HG03280 (cell line): Measurements from ENCODE around the gene UPP2.

Source experiments
- ATAC-seq: cut with Tn5 transposase; IDR thresholded peaks from one replicate; pipeline ENCODE4 v1.9.1; 2021; ENCODE audit warnings: mild to moderate bottlenecking, moderate library complexity; ENCODE audit not compliant: unreplicated experiment

Gene UPP2

GRCh38 chr2:158135096-158135495 lies 33.4 kb downstream of the UPP2 start:
- no peak for ATAC-seq

- ATAC-seq: no peak
Measured at GRCh38 chr2:158138255-158138654, 36.6 kb downstream of the UPP2 start.

GRCh38 chr2:158140201-158140600 lies 38.5 kb downstream of the UPP2 start:
- ATAC-seq: no peak

GRCh38 chr2:158142165-158142564 lies 40.5 kb downstream of the UPP2 start:
- ATAC-seq: no peak

- ATAC-seq: no peak
Measured at GRCh38 chr2:158142568-158143332, 41.1 kb downstream of the UPP2 start.

GRCh38 chr2:158143703-158144360 lies 42.2 kb downstream of the UPP2 start:
- no peak for ATAC-seq

GRCh38 chr2:158144914-158145625 lies 43.4 kb downstream of the UPP2 start:
- no peak for ATAC-seq

GRCh38 chr2:158153270-158154015 lies 51.8 kb downstream of the UPP2 start:
- no peak for ATAC-seq

- ATAC-seq: no peak
Measured at GRCh38 chr2:158154596-158154995, 52.9 kb downstream of the UPP2 start.

GRCh38 chr2:158172719-158173118 lies 71.0 kb downstream of the UPP2 start:
- ATAC-seq: no peak

GRCh38 chr2:158174495-158174894 lies 72.8 kb downstream of the UPP2 start:
- no peak for ATAC-seq

- ATAC-seq: no peak
Measured at GRCh38 chr2:158174956-158175355, 73.3 kb downstream of the UPP2 start.

GRCh38 chr2:158178646-158179045 lies 77.0 kb downstream of the UPP2 start:
- ATAC-seq: no peak

GRCh38 chr2:158179660-158180059 lies 78.0 kb downstream of the UPP2 start:
- no peak for ATAC-seq

- no peak for ATAC-seq
Measured at GRCh38 chr2:158181171-158181570, 79.5 kb downstream of the UPP2 start.

- no peak for ATAC-seq
Measured at GRCh38 chr2:158182676-158183295, 81.1 kb downstream of the UPP2 start.

GRCh38 chr2:158184001-158184400 lies 82.3 kb downstream of the UPP2 start:
- no peak for ATAC-seq

- no peak for ATAC-seq
Measured at GRCh38 chr2:158184556-158185343, 83.1 kb downstream of the UPP2 start.
